Measurements from ENCODE around the gene IFT88.

DNA sequence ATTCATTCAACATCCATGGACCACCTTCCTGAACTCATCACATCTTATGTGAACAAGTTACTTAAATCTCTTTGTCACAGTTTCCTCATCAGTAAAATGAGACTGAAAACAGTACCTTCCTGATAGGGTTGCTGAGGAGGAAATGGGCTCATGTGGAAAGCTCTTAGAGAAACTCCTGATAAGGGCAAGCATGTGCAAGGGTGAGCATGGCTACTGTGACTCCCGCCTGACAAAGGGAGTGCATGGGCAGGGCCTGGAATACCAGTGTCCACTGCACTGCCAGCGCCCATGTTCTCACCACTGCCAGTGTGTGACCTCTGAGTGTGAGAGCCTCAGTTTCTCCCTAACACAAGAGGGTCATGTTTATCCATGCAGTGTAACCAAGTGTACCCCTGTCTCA, 109.3 kb downstream of the IFT88 start:
- TF ChIP-seq, protein P1, sequence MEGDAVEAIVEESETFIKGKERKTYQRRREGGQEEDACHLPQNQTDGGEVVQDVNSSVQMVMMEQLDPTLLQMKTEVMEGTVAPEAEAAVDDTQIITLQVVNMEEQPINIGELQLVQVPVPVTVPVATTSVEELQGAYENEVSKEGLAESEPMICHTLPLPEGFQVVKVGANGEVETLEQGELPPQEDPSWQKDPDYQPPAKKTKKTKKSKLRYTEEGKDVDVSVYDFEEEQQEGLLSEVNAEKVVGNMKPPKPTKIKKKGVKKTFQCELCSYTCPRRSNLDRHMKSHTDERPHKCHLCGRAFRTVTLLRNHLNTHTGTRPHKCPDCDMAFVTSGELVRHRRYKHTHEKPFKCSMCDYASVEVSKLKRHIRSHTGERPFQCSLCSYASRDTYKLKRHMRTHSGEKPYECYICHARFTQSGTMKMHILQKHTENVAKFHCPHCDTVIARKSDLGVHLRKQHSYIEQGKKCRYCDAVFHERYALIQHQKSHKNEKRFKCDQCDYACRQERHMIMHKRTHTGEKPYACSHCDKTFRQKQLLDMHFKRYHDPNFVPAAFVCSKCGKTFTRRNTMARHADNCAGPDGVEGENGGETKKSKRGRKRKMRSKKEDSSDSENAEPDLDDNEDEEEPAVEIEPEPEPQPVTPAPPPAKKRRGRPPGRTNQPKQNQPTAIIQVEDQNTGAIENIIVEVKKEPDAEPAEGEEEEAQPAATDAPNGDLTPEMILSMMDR (IDR thresholded peaks at IDR 0.05; ENCODE audit: low read depth, low read length, missing input control): no peak
- TF ChIP-seq TAF1 (conservative IDR thresholded peaks at IDR 0.05) (no peak), RAD21 (IDR thresholded peaks at IDR 0.05) (no peak), GABPA (IDR thresholded peaks at IDR 0.05 in 1 of 2, conservative IDR thresholded peaks at IDR 0.05 in 1 of 2) (no peak), MAX (IDR thresholded peaks at IDR 0.05) (no peak), ATF3 (IDR thresholded peaks at IDR 0.05) (no peak), RXRA (IDR thresholded peaks at IDR 0.05) (no peak), SP1 (IDR thresholded peaks at IDR 0.05) (no peak), REST (IDR thresholded peaks at IDR 0.05) (no peak)

Data from liver (tissue), 3 donors.